Brain microvascular endothelial cell (primary cell): ENCODE data around the gene COL2A1.
A peak's percentile ranks its signal among the peaks of the same experiment; 100 is the strongest.

Experiments used
- DNase-seq: peaks from one replicate; pipeline ENCODE4 v3.0.0-alpha.2; 2020
- H3K27ac ChIP-seq: fragments of 250-450 bp; sonication (Bioruptor Pico); 2 replicates; pipeline ENCODE4 v1.5.1; 2020; ENCODE audit warnings: mild to moderate bottlenecking, moderate library complexity
- H3K27me3 ChIP-seq: fragments of 250-450 bp; sonication (Bioruptor Pico); replicated peaks from 2 replicates; pipeline ENCODE4 v1.5.1; 2020; ENCODE audit warnings: mild to moderate bottlenecking
- H3K36me3 ChIP-seq: fragments of 250-450 bp; sonication (Bioruptor Pico); replicated peaks from 2 replicates; pipeline ENCODE4 v1.5.1; 2020; ENCODE audit warnings: mild to moderate bottlenecking
- H3K4me3 ChIP-seq: 2 replicates; pipeline ENCODE4 v1.5.1; 2011; ENCODE audit warnings: low read depth, mild to moderate bottlenecking, control low read depth, low read length, moderate library complexity
- in situ Hi-C: cut with HindIII; loops from 2 replicates; pipeline ENCODE4 v1.10.0; 2017; ENCODE audit warnings: low sequenced_read_pairs, low pct_ligation_motif_present
- TF ChIP-seq, protein P1 (sequence below): IDR thresholded peaks from 2 replicates; pipeline ENCODE4 v1.5.1; 2011; ENCODE audit warnings: low read depth, mild to moderate bottlenecking, moderate library complexity, low read length, control low read depth, inconsistent platforms; ENCODE audit errors: missing control alignments

COL2A1 gene

DNA sequence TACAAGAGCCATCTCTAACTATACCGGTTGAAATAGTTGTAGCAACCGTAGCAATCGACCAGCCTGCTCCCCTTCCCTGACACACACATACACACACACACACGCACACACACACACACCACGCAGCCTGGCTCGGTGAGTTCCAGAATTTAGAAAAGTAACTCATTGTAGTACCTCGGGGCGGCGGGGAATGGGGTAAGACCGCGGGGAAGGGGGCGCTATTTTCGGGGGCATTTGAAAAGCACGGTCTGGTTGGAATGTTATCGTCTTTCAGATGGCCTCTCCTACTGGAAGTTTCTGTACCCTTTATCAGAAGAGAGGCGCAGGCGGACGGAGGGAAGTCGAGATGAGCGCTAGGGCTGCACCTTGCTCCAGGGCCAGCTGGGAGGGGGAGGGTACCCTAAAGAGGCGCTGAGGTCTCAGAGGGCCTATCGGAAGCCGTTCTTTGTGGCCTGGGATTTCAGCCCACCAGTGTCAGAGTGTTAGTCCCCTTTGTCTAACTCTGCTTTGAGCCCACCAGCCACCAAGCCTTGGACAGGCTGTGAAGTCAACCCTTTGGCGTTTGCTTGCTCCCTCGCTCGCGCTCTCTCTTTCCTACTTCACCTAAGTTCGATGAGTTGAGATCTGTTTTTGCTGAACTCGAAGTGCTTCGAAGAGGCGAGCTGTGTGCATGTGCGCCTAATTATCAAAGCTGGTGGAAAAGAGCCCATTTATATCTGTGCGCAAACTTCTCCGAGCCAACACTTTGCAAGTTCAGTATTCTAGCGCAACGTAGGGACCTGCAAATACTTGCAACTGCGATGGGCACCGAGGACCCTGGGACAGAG lies 837 bp downstream of the COL2A1 start:
- TF ChIP-seq, protein P1, sequence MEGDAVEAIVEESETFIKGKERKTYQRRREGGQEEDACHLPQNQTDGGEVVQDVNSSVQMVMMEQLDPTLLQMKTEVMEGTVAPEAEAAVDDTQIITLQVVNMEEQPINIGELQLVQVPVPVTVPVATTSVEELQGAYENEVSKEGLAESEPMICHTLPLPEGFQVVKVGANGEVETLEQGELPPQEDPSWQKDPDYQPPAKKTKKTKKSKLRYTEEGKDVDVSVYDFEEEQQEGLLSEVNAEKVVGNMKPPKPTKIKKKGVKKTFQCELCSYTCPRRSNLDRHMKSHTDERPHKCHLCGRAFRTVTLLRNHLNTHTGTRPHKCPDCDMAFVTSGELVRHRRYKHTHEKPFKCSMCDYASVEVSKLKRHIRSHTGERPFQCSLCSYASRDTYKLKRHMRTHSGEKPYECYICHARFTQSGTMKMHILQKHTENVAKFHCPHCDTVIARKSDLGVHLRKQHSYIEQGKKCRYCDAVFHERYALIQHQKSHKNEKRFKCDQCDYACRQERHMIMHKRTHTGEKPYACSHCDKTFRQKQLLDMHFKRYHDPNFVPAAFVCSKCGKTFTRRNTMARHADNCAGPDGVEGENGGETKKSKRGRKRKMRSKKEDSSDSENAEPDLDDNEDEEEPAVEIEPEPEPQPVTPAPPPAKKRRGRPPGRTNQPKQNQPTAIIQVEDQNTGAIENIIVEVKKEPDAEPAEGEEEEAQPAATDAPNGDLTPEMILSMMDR, result peak; percentile 5
- in situ Hi-C loops, result no loop called here
- DNase-seq, result no peak
- H3K27ac ChIP-seq, result no peak overlapping the region
- peaks cover 54% of the 10 kb centered on the region for H3K27me3 ChIP-seq
- no peaks in the 10 kb centered on the region for H3K36me3 ChIP-seq
- H3K4me3 ChIP-seq, result no peak overlapping the region

DNA sequence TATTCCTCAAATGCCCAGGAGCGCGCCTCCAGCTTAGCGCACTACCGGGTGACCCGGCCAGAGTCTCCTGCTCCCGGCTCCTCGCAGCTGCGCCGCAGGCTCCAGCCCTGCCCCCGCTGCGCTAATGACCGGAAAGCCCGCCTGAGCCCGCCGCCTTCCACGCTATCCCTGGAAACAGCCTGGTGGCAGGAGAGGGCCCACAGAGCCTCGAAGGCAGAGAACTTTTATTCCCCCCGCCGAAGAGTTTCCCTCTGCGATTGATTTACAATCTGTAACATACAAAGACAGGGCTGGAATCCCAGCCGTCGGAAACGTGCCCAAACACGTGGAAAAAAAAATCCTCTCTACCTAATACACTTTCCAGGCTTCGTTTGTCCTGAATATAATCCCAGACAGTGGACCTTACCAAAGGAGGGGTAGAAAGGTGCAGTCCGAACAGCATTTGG lies 1.5 kb downstream of the COL2A1 start:
- H3K27me3 ChIP-seq, result peaks cover 54% of the 10 kb centered on the region
- no peak for DNase-seq
- TF ChIP-seq, protein P1, result no peak
- H3K4me3 ChIP-seq, result peak overlapping the region; percentile 60
- no peak overlapping the region for H3K27ac ChIP-seq
- H3K36me3 ChIP-seq, result no peaks in the 10 kb centered on the region
- in situ Hi-C loops, result no loop called here

DNA sequence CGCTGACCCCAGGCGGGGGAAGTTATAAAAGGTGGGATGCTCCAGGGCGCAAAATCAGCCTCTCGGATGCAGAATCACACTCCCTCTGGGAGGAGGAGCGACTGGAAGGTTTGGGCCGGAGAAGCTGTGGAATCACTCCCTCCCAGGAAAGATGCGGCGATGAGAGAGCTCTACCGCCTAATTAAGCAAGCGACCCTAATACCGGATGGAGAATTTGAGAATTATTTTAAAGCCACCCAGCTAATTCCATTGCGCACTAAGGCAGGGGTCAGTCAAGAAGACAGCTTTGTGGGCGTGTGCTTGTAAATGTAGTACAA lies 1.9 kb downstream of the COL2A1 start:
- in situ Hi-C loops, result no loop called here
- peak overlapping the region; percentile 60 for H3K4me3 ChIP-seq
- DNase-seq, result no peak
- H3K27ac ChIP-seq, result no peak overlapping the region
- H3K27me3 ChIP-seq, result peaks cover 50% of the 10 kb centered on the region
- TF ChIP-seq, protein P1, result no peak
- no peaks in the 10 kb centered on the region for H3K36me3 ChIP-seq

DNA sequence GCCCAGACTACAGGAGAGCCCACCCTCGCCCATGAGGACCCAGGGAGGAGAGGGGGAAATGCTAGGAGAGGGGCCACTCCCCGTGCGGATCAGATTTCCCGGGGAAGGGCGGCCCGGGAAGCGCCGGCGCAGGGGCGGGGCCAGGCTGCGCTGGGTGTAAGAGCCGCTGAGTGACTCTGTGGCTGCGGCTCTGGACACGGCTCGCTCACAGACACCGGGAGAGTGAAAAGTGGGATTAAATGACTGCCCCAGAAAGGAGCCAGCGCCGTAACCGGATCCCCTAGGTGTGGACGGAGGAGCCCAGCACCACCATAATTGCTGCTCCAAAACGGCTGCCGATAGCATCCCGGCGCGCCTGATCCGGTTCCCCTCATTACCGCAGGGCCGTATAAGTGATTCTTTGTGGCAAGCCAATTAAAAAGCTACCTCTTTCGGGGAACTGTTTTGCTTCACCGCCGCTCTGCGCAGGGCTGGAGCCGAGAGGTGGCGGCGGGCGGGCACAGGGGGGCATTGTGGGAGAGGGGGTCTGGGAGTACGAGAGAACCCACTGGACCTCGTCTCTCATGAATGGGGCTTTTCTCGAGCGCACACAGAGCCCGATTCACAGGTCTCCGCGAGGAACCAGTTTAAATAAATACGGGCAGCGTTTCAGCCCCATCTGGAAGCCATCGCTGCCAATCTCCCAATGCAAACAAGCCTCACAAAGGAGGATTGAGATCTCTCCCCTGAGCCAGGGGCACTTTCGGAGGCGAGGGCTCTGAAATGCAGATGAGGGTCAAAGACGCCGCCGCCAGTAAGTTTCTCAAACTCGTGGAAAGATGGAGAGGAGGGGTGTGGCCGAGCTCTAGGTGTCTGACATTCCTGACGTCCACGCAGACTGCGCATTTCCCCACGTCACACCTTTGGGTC lies 2.5 kb downstream of the COL2A1 start:
- TF ChIP-seq, protein P1, result no peak
- peaks cover 43% of the 10 kb centered on the region for H3K27me3 ChIP-seq
- DNase-seq, result peak; percentile 20
- no peaks in the 10 kb centered on the region for H3K36me3 ChIP-seq
- no peak overlapping the region for H3K27ac ChIP-seq
- peak overlapping the region; percentile 60 for H3K4me3 ChIP-seq
- in situ Hi-C loops, result no loop called here

DNA sequence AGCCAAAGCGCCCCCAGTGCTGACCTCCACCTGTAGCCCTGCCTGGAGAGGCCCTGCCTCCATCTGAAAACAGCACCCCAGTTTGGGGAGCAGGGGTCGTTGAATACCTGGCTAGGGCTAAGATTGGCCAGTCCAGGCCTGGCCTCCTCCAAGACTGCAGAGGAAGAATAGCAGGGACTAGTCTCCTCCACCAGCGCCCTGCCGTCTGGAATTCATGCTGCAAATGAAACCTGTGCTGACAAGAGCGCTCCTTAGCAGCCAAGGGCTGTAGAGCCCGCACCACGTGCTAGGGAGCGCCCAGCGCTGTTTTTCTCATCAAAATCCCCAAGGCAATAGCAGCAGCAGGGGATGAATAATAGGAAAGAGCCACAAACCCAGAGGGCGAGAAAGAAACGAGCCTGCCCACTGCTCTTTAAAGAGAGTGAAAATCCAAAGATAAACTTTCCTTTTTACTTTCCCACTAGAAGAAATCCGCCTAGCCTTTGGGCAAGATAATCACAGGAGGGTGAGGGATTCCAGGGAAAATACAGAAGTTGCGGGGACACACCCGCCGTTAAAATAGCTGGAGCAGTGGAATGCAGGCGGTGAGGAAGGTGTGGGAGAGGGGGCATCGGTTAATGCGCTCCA lies 3.3 kb downstream of the COL2A1 start:
- in situ Hi-C loops, result no loop called here
- Histone ChIP-seq H3K36me3 (no peaks in the 10 kb centered on the region), H3K27me3 (peaks cover 37% of the 10 kb centered on the region), H3K4me3 (peak overlapping the region; percentile 60), H3K27ac (no peak overlapping the region)
- TF ChIP-seq, protein P1, result peak; percentile 28
- peak; percentile 77 for DNase-seq
